RWPE2 (cell line): ENCODE measurements around the gene ST6GALNAC5.

Experiments used
- ATAC-seq: fragments of 200-7000 bp; cut with Tn5 transposase; 3 replicates; pipeline ENCODE4 v1.9.1; 2021; ENCODE audit warnings: low read depth
- DNase-seq: peaks from one replicate; pipeline ENCODE4 v3.0.0-alpha.2; 2020; ENCODE audit warnings: low spot score
- H3K27ac ChIP-seq: fragments of 450-650 bp; 2 replicates; pipeline ENCODE4 v1.5.1; 2017; ENCODE audit warnings: mild to moderate bottlenecking; ENCODE audit not compliant: poor library complexity, severe bottlenecking
- H3K27me3 ChIP-seq: fragments of 250-450 bp; sonication (Bioruptor Pico); 2 replicates; pipeline ENCODE4 v1.5.1; 2021; ENCODE audit warnings: mild to moderate bottlenecking, moderate library complexity; ENCODE audit not compliant: insufficient read depth, poor library complexity, severe bottlenecking
- H3K36me3 ChIP-seq: fragments of 250-450 bp; sonication (Bioruptor Pico); 2 replicates; pipeline ENCODE4 v1.5.1; 2020; ENCODE audit warnings: low read depth, mild to moderate bottlenecking, moderate library complexity
- H3K4me1 ChIP-seq: fragments of 250-450 bp; sonication (Bioruptor Pico); 2 replicates; pipeline ENCODE4 v1.5.1; 2021; ENCODE audit warnings: mild to moderate bottlenecking, moderate library complexity; ENCODE audit not compliant: insufficient read depth, poor library complexity, severe bottlenecking
- H3K4me3 ChIP-seq: fragments of 250-450 bp; sonication (Bioruptor Pico); 2 replicates; pipeline ENCODE4 v1.5.1; 2021; ENCODE audit warnings: mild to moderate bottlenecking, moderate library complexity; ENCODE audit not compliant: severe bottlenecking
- H3K9me3 ChIP-seq: fragments of 250-450 bp; sonication (Bioruptor Pico); 2 replicates; pipeline ENCODE4 v1.5.1; 2021; ENCODE audit warnings: mild to moderate bottlenecking, moderate library complexity; ENCODE audit not compliant: severe bottlenecking
- TF ChIP-seq, protein P1 (sequence below): fragments of 450-650 bp; IDR thresholded peaks from one replicate; pipeline ENCODE4 v1.5.1; 2017; ENCODE audit warnings: mild to moderate bottlenecking, moderate library complexity; ENCODE audit not compliant: poor library complexity, severe bottlenecking

The ST6GALNAC5 gene

DNA sequence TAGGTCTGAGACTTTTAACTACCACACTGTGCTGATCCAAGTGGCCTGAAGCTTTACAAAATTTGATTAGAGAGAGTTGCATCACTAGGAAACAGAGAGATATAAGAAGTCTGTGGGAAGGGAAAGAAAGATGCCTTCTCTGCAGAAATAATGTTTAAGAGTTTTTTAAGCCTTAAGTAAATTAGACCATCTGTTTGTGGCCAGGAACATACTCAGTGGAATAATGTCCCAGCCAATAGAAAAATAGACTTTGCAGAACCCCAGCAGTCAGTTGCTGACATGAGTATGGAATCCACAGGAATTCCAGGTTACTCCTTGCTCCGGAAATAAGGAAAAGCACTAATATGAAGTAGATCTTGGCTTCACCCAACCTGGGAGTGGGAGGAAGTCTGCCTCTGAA is 144.8 kb downstream of the ST6GALNAC5 start:
- Histone ChIP-seq H3K36me3 (no peaks in the 10 kb centered on the region), H3K4me1 (no peaks in the 10 kb centered on the region), H3K4me3 (no peak overlapping the region), H3K27ac (no peak overlapping the region), H3K27me3 (no peaks in the 10 kb centered on the region), H3K9me3 (no peaks in the 10 kb centered on the region)
- ATAC-seq (no peak), DNase-seq (no peak)
- TF ChIP-seq, protein P1, sequence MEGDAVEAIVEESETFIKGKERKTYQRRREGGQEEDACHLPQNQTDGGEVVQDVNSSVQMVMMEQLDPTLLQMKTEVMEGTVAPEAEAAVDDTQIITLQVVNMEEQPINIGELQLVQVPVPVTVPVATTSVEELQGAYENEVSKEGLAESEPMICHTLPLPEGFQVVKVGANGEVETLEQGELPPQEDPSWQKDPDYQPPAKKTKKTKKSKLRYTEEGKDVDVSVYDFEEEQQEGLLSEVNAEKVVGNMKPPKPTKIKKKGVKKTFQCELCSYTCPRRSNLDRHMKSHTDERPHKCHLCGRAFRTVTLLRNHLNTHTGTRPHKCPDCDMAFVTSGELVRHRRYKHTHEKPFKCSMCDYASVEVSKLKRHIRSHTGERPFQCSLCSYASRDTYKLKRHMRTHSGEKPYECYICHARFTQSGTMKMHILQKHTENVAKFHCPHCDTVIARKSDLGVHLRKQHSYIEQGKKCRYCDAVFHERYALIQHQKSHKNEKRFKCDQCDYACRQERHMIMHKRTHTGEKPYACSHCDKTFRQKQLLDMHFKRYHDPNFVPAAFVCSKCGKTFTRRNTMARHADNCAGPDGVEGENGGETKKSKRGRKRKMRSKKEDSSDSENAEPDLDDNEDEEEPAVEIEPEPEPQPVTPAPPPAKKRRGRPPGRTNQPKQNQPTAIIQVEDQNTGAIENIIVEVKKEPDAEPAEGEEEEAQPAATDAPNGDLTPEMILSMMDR, result no peak

DNA sequence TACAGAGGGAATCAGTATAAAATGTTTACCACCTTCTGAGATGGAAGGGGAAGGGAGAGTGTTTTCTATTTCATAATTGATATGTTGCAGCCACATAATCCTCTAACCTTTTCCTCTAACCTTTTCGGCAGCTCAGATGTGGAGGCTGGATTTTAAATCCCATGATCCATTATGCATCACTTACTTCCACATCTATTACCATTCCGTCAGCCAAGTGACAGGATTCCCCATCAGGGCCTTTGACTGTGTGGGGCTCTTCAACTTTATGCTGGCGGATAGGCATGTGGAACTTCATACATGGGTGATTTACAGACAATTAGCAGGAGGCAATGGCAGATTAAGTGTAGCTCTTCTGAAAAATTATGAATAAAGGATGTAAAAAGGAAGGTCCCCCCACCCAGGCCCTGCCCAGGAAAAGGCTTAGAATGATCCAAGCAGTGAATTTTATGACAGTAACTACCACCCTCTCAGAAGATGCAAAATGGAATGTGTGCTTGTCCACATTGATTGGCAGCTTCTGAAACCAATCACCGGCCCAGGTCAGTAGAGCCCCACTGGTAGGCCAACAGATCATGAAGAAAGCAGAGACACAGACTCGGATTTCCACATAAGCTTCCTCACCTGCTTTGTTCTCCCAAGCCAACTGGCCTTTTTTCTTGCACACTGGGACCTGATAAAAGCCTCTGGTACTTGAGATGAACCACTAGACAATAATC is 147.0 kb downstream of the ST6GALNAC5 start:
- DNase-seq, result no peak
- H3K4me1 ChIP-seq, result no peaks in the 10 kb centered on the region
- ATAC-seq, result no peak
- H3K27me3 ChIP-seq, result no peaks in the 10 kb centered on the region
- no peaks in the 10 kb centered on the region for H3K9me3 ChIP-seq
- TF ChIP-seq, protein P1, result no peak
- H3K4me3 ChIP-seq, result no peak overlapping the region
- H3K27ac ChIP-seq, result no peak overlapping the region
- H3K36me3 ChIP-seq, result no peaks in the 10 kb centered on the region

DNA sequence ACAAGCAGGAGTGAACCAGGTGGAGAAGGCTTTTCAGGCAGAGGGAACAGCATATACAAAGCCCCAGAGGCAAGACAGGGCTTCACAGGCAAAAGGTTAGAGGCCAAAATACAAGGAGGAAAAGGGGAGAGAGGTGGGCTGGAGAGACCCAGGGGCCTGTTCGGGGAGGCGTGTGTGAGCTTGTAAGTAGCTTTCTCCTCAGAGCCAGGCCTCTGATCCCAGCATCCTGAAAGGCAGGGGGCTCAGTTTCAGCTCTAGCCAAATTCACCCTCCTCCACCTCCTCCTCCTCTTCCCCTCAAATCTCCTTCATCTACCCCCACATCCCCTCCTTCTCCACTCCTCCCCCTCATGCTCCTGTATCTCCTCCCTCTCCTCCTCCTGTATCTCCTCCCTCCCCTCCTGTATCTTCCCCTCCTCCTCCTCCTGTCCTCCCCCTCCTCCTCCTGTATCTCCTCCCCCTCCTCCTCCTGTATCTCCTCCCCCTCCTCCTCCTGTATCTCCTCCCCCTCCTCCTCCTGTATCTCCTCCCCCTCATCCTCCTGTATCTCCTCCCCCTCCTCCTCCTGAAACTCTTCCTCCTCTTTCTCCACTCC is 148.6 kb downstream of the ST6GALNAC5 start:
- no peaks in the 10 kb centered on the region for H3K9me3 ChIP-seq
- TF ChIP-seq, protein P1, result no peak
- no peak overlapping the region for H3K27ac ChIP-seq
- peaks cover 5% of the 10 kb centered on the region for H3K4me1 ChIP-seq
- no peaks in the 10 kb centered on the region for H3K27me3 ChIP-seq
- no peaks in the 10 kb centered on the region for H3K36me3 ChIP-seq
- ATAC-seq (no peak), DNase-seq (no peak)
- no peak overlapping the region for H3K4me3 ChIP-seq

DNA sequence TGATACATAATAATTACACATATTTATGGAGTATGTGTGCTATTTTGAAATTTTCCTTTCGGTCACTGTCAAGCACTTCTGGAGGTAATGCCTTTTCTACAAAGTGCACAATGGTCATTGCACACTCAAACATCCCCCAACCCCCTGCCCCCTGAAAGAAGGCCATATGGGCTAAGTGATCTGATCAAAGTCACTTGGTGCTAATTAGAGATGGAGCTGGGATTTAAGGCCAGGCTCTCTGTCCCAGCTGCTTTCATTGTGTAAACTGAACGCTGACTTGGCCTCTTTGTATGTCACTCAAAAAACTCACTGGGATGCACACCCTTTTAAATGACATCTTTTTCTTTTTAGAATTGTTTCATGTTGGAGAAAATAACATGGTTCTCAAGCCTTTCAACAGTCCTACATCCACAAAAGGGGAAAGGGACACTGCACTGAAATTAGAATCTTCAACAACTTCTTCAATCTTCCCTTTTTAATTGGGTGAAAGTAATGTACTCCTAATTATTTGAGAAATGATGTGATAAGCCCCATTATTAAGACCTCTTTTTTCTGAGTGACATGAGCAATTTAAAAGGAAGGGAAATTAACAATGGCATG is 149.2 kb downstream of the ST6GALNAC5 start:
- TF ChIP-seq, protein P1, result no peak

DNA sequence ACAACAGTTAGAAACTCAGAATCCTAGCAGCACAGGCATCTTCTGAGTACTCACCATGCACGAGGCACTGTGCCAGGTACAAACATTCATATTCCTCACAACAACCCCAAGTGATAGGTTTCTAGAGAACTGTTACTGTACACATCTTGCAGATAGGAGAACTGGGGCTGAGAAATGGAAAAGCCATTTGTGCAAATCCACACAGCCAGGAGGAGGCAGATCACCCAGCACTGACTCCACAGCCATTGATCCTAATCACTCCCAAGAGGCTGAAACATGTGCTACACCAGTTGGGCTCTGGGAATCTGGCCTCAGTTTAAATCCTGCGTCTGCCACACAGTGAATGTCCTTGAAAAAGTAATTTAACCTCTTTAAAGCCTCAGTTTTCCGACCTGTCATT is 151.0 kb downstream of the ST6GALNAC5 start:
- no peaks in the 10 kb centered on the region for H3K36me3 ChIP-seq
- ATAC-seq (no peak), DNase-seq (no peak)
- no peak overlapping the region for H3K27ac ChIP-seq
- TF ChIP-seq, protein P1, result no peak
- H3K27me3 ChIP-seq, result no peaks in the 10 kb centered on the region
- H3K4me3 ChIP-seq, result no peak overlapping the region
- no peaks in the 10 kb centered on the region for H3K9me3 ChIP-seq
- peaks cover 5% of the 10 kb centered on the region for H3K4me1 ChIP-seq

More for the DNA sequence above, 149.2 kb downstream of the ST6GALNAC5 start:
- peaks cover 5% of the 10 kb centered on the region for H3K4me1 ChIP-seq
- no peak overlapping the region for H3K4me3 ChIP-seq
- no peak overlapping the region for H3K27ac ChIP-seq
- no peaks in the 10 kb centered on the region for H3K9me3 ChIP-seq
- no peaks in the 10 kb centered on the region for H3K27me3 ChIP-seq
- no peaks in the 10 kb centered on the region for H3K36me3 ChIP-seq
- ATAC-seq (no peak), DNase-seq (no peak)
